ENCODE data around the gene CDK10. TPM values are rescaled to one million over a fixed set of nuclear protein-coding genes. Genes with fewer than 3 reads are reported as not detected.

CDK10 gene
- total RNA-seq, 1 donor from 2014 or later: 122 TPM

- H3K4me3 Mint-ChIP-seq: no peak overlapping the region
These were observed 24.4 kb downstream of the CDK10 start for GRCh38 chr16:89710709-89711564.

GRCh38 chr16:89711601-89712273 lies 25.2 kb downstream of the CDK10 start:
- Mint-ChIP-seq H3K4me3 (peak overlapping the region; percentile 69), H3K27ac (no peak overlapping the region), H3K4me1 (no peaks in the 10 kb centered on the region), H3K36me3 (peaks cover 11% of the 10 kb centered on the region), H3K27me3 (ENCODE audit: low read depth) (no peaks in the 10 kb centered on the region), H3K9me3 (peaks cover 4% of the 10 kb centered on the region)
- TF ChIP-seq, protein P1, sequence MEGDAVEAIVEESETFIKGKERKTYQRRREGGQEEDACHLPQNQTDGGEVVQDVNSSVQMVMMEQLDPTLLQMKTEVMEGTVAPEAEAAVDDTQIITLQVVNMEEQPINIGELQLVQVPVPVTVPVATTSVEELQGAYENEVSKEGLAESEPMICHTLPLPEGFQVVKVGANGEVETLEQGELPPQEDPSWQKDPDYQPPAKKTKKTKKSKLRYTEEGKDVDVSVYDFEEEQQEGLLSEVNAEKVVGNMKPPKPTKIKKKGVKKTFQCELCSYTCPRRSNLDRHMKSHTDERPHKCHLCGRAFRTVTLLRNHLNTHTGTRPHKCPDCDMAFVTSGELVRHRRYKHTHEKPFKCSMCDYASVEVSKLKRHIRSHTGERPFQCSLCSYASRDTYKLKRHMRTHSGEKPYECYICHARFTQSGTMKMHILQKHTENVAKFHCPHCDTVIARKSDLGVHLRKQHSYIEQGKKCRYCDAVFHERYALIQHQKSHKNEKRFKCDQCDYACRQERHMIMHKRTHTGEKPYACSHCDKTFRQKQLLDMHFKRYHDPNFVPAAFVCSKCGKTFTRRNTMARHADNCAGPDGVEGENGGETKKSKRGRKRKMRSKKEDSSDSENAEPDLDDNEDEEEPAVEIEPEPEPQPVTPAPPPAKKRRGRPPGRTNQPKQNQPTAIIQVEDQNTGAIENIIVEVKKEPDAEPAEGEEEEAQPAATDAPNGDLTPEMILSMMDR (IDR thresholded peaks at IDR 0.05; ENCODE audit: unreplicated experiment): no peak
- peak in 1 of 2 experiments; percentile 55 for DNase-seq (ENCODE audit: low spot score in 2 of 2, unreplicated experiment in 2 of 2)

More at GRCh38 chr16:89710709-89711564, 24.4 kb downstream of the CDK10 start:
- no peak overlapping the region for H3K27ac Mint-ChIP-seq
- H3K9me3 Mint-ChIP-seq: peaks cover 4% of the 10 kb centered on the region
- peaks cover 7% of the 10 kb centered on the region for H3K36me3 Mint-ChIP-seq
- H3K27me3 Mint-ChIP-seq (ENCODE audit: low read depth): no peaks in the 10 kb centered on the region
- H3K4me1 Mint-ChIP-seq: no peaks in the 10 kb centered on the region
- no peak for DNase-seq (ENCODE audit: low spot score in 2 of 2, unreplicated experiment in 2 of 2)
- TF ChIP-seq, protein P1 (IDR thresholded peaks at IDR 0.05; ENCODE audit: unreplicated experiment): no peak

DNA sequence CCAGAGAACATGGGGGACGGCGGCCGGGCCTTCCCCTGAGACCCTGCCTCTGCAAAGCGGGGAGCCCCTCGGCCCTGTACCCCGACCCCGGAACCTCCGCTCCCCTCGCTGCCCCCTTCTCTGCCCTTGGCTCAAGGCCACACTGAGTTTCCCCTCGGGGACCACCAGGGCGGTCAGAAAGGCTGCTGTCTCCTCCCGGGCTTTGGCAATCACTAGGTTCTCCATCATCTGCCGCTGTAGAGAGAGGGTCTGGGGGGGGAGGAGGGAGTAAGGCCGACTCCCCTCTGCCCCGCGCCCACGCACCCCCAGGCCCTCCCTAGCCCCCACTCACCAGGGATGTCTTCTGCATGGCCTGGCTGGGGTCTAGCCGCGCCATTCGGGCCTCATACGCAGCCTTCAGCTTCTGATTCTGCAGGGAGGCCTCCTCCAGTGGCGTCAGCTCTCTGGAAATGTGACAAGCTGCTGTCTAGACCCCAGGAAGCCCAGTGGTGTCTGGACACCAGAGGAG lies 25.8 kb downstream of the CDK10 start:
- no peak for DNase-seq (ENCODE audit: low spot score in 2 of 2, unreplicated experiment in 2 of 2)
- H3K27ac Mint-ChIP-seq: no peak overlapping the region
- no peaks in the 10 kb centered on the region for H3K27me3 Mint-ChIP-seq (ENCODE audit: low read depth)
- no peaks in the 10 kb centered on the region for H3K4me1 Mint-ChIP-seq
- peaks cover 14% of the 10 kb centered on the region for H3K36me3 Mint-ChIP-seq
- H3K9me3 Mint-ChIP-seq: peaks cover 4% of the 10 kb centered on the region
- TF ChIP-seq, protein P1 (IDR thresholded peaks at IDR 0.05; ENCODE audit: unreplicated experiment): no peak
- H3K4me3 Mint-ChIP-seq: peak overlapping the region; percentile 69

- Mint-ChIP-seq H3K27me3 (ENCODE audit: low read depth) (no peaks in the 10 kb centered on the region), H3K4me1 (peaks cover 6% of the 10 kb centered on the region), H3K36me3 (peaks cover 19% of the 10 kb centered on the region), H3K27ac (no peak overlapping the region), H3K4me3 (no peak overlapping the region), H3K9me3 (peaks cover 4% of the 10 kb centered on the region)
- no peak for DNase-seq (ENCODE audit: low spot score in 2 of 2, unreplicated experiment in 2 of 2)
- TF ChIP-seq, protein P1 (IDR thresholded peaks at IDR 0.05; ENCODE audit: unreplicated experiment): no peak
These were observed 30.0 kb downstream of the CDK10 start for GRCh38 chr16:89716493-89716892.

DNA sequence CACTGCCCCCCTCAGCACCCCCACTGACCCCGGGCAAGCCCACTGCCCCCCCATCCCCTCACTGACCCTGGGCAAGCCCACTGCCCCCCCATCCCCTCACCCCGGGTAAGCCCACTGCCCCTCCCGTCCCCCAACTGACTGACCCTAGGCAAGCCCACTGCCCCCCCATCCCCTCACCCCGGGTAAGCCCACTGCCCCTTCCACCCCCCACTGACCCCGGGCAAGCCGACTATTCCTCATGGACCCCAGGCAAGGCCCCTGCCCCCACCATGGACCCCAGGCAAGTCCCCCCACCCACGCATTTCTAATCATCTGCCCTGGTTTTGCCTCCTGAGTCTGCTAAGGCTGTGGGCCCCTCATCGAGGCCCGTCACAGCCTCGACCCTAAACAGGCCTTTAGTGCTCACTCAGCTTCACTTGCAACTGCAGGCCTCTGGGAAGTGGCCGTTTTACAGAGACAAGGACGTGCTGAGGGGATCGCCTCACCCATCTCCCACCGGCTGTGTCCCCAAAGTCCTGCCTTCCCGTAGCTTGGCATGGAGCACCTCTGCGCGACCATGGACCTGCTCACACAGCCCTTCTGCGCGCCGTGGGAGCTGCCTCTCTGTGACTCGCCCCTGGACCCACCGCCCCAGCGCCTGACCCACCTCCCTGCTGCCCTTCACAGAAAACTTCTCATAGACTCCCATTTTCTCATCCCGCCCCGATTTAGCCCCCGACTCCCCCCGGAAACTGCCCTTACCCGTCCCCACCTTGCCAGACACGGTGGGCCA lies 30.6 kb downstream of the CDK10 start:
- H3K9me3 Mint-ChIP-seq: peaks cover 4% of the 10 kb centered on the region
- no peak overlapping the region for H3K4me3 Mint-ChIP-seq
- H3K36me3 Mint-ChIP-seq: peaks cover 19% of the 10 kb centered on the region
- DNase-seq (ENCODE audit: low spot score in 2 of 2, unreplicated experiment in 2 of 2): no peak
- TF ChIP-seq, protein P1 (IDR thresholded peaks at IDR 0.05; ENCODE audit: unreplicated experiment): no peak
- H3K27me3 Mint-ChIP-seq (ENCODE audit: low read depth): no peaks in the 10 kb centered on the region
- no peak overlapping the region for H3K27ac Mint-ChIP-seq
- H3K4me1 Mint-ChIP-seq: peaks cover 6% of the 10 kb centered on the region
